Cardiac muscle cell (in vitro differentiated cells and primary cell): ENCODE data around the gene TERF2IP. TPM values are rescaled to one million over a fixed set of nuclear protein-coding genes. Genes with fewer than 3 reads are reported as not detected.

Experiments used
- DNase-seq, 2 donors: peaks; one replicate each; pipeline versions ENCODE4 v3.0.0 to v3.0.0-alpha.2; 2010 to 2017; ENCODE audit warnings: low read depth in 1 of 2, low spot score in 1 of 2
- H3K27ac ChIP-seq: fragments of 200-600 bp; sonication (generic); 2 replicates; pipeline ENCODE4 v1.5.1; 2016
- H3K27me3 ChIP-seq: fragments of 200-600 bp; sonication (generic); 2 replicates; pipeline ENCODE4 v1.6.0; 2016; ENCODE audit warnings: control low read depth
- H3K36me3 ChIP-seq: fragments of 200-600 bp; sonication (generic); 2 replicates; pipeline ENCODE4 v1.5.1; 2016; ENCODE audit warnings: control low read depth
- H3K4me1 ChIP-seq: fragments of 200-600 bp; sonication (generic); 2 replicates; pipeline ENCODE4 v1.8.1; 2017; ENCODE audit warnings: low read depth, mild to moderate bottlenecking, mixed run types
- H3K4me3 ChIP-seq: fragments of 200-600 bp; sonication (generic); 2 replicates; pipeline ENCODE4 v1.5.1; 2016; ENCODE audit warnings: mild to moderate bottlenecking
- H3K9me3 ChIP-seq: fragments of 200-600 bp; sonication (generic); 2 replicates; pipeline ENCODE4 v1.5.1; 2017; ENCODE audit warnings: low read depth, mild to moderate bottlenecking, control low read depth
- polyA plus RNA-seq: library from polyadenylated mRNA; unstranded; fragments of >200 nt; fragmentation: Nextera tagmentation; extraction: Ambion mirVana; gene quantifications from 2 replicates; pipeline ENCODE4 v1.2.1, GENCODE V29; 2016
- total RNA-seq: library from RNA; depleted of rRNA; stranded (reverse); fragments of >200 nt; gene quantifications from 2 replicates; pipeline ENCODE4 v1.2.3, GENCODE V29; 2016
- TF ChIP-seq, protein P1 (sequence below): IDR thresholded peaks from 2 replicates; pipeline ENCODE4 v1.5.1; 2012; ENCODE audit warnings: low read depth, mild to moderate bottlenecking, low read length

TERF2IP gene
- total and polyA plus RNA-seq, 2 experiments from 2014 or later: 66.6 to 79.8 TPM

DNA sequence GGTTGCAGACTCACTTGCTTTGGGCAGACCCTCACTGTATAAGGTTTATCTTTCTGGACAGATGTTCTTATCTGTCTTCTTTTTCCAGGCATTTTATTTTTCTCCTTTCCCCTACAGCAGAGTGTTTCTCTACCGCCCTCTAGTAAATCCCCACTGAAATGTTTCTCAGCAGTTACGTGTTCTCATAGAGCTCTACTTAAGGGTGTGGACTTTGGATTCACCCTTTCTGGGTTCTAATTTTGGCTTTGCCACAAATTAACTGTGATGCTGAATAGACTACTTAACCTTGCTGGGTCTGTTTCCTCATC, 26.4 kb upstream of the TERF2IP start:
- TF ChIP-seq, protein P1, sequence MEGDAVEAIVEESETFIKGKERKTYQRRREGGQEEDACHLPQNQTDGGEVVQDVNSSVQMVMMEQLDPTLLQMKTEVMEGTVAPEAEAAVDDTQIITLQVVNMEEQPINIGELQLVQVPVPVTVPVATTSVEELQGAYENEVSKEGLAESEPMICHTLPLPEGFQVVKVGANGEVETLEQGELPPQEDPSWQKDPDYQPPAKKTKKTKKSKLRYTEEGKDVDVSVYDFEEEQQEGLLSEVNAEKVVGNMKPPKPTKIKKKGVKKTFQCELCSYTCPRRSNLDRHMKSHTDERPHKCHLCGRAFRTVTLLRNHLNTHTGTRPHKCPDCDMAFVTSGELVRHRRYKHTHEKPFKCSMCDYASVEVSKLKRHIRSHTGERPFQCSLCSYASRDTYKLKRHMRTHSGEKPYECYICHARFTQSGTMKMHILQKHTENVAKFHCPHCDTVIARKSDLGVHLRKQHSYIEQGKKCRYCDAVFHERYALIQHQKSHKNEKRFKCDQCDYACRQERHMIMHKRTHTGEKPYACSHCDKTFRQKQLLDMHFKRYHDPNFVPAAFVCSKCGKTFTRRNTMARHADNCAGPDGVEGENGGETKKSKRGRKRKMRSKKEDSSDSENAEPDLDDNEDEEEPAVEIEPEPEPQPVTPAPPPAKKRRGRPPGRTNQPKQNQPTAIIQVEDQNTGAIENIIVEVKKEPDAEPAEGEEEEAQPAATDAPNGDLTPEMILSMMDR: peak; percentile 67
- H3K4me3 ChIP-seq: no peak overlapping the region
- H3K27me3 ChIP-seq: no peaks in the 10 kb centered on the region
- peaks cover 9% of the 10 kb centered on the region for H3K4me1 ChIP-seq
- DNase-seq: peak; percentile 48 to 60
- peaks cover 3% of the 10 kb centered on the region for H3K36me3 ChIP-seq
- no peak overlapping the region for H3K27ac ChIP-seq
- no peaks in the 10 kb centered on the region for H3K9me3 ChIP-seq

DNA sequence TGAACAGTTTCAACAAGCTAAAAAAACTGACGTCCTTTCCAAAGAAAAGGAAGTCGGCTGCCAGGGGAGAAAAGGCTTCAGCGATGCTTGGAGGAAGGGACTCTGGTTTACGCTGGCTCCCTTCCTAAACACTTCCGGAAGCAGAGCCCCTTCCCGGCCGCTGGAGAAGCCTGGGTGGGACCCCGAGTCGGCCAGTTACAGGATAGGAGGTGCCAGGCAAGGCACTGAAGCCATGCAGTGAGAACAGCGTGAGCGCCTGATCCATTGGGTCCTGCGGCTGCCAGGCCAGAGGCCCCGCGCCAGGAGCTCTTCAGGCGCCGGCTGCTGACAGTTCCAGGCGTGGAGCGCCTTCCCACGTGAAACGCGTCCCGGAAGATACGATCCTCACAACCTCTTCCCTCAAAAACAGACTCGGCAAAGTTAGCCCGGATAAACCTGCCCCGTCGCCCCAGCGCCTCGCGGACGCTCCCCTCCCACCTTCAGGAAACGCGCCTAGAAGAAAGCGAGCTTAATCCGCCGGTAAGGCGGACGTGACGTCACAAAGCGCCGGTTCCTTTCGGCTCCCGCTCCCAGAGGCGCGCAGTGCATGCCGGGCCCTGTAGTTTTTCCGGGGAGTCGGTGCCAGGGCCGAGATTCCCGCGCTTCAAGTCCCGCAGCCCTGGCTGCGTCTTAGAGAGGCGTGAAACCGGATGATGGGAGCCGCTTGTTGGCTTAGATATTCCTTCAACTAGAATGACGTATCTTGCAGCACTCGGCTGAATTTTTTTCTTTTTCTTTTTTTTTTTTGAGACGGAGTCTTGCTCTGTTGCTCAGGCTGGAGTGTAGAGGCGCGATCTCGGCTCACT, 24.6 kb upstream of the TERF2IP start, which contains the start of gene ADAT1:
TSS of gene ADAT1 (minus strand) at position 521 of the 845 bp plus-strand sequence. CDS start 2,482 bp downstream, outside the sequence.
- peaks cover 16% of the 10 kb centered on the region for H3K36me3 ChIP-seq
- peak within 1 kb of the TSS; percentile 81 for H3K27ac ChIP-seq
- no peaks in the 10 kb centered on the region for H3K9me3 ChIP-seq
- H3K27me3 ChIP-seq: no peaks in the 10 kb centered on the region
- peaks cover 9% of the 10 kb centered on the region for H3K4me1 ChIP-seq
- peak; percentile 99 to 100 for DNase-seq
- TF ChIP-seq, protein P1: no peak
- H3K4me3 ChIP-seq: peak within 1 kb of the TSS; percentile 66

DNA sequence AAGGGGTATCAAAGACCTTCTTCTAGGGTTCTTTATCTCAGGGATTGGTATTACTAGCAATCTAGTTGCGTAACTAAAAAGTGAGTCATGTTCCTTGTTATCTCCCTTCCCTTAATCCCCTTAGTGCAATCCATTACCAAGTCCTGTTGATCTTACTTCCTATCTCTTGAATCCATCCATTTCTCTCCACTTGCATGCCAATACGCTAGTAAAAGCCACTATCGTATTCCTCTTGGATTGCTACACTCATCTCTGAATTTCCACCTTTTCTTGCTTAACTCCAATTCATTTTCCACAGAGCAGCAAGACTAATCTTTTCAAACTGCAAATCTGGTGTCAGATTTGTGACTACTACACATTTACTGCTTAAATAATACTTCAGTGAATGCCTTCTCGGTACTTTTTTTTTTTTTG, 22.6 kb upstream of the TERF2IP start:
- Histone ChIP-seq H3K4me1 (peaks cover 9% of the 10 kb centered on the region), H3K27ac (no peak overlapping the region), H3K9me3 (no peaks in the 10 kb centered on the region), H3K27me3 (no peaks in the 10 kb centered on the region), H3K4me3 (no peak overlapping the region), H3K36me3 (peaks cover 23% of the 10 kb centered on the region)
- TF ChIP-seq, protein P1: no peak
- DNase-seq: peak in 1 of 2 donors; percentile 68

DNA sequence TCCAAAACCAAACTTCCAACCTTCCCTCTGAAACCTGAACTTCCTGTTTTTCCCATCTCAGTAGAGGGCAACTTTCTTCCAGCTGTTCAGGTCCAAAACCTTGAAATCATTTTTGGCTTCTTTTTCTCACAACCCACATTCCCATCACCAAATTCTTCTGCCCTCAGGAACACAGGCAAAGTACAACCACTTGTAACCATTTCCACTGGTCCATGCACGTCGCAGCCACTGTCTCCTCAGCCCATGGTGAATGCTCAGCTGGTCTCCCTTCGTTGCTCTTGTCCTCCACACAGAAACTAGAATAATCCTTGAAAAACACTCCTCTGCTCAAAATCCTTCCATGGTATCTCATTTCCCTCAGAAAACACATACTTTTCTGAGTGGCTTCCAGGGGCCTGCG, 20.8 kb upstream of the TERF2IP start:
- H3K36me3 ChIP-seq: peaks cover 35% of the 10 kb centered on the region
- peaks cover 6% of the 10 kb centered on the region for H3K4me1 ChIP-seq
- H3K27ac ChIP-seq: no peak overlapping the region
- TF ChIP-seq, protein P1: no peak
- no peaks in the 10 kb centered on the region for H3K27me3 ChIP-seq
- H3K4me3 ChIP-seq: no peak overlapping the region
- no peaks in the 10 kb centered on the region for H3K9me3 ChIP-seq
- DNase-seq: no peak

DNA sequence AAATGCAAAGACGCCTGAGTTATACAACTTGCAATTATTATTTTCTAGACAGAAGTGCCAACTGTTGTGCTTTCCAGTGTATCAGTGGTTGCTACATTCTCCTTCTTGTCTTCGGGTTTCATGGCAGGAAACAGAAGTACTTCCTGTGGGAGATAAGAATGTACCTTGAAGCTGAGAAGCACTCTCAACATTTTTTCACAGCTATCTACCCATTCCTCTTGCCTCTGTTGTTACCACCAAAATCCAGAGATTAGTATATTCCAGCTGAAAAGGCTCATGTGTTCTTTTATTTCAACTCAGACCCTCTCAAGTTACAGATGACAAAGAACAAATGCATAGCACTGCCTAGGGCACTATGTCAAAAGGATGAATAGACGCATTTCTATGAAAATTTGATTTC, 19.7 kb upstream of the TERF2IP start:
- Histone ChIP-seq H3K36me3 (peaks cover 35% of the 10 kb centered on the region), H3K4me1 (no peaks in the 10 kb centered on the region), H3K4me3 (no peak overlapping the region), H3K27ac (peak overlapping the region; percentile 66), H3K9me3 (no peaks in the 10 kb centered on the region), H3K27me3 (no peaks in the 10 kb centered on the region)
- TF ChIP-seq, protein P1: no peak
- DNase-seq: peak in 1 of 2 donors; percentile 85
